Measurements from ENCODE around the gene ELAVL4.
"Not testable (repeated sequence)": the region's sequence is repeated elsewhere in the genome, so short reads cannot be mapped to it uniquely, and the experiment has no call there.

The ELAVL4 gene

GRCh38 chr1:50126927-50127715, 18.4 kb downstream of the ELAVL4 start:
- DNase-seq = no peak

- DNase-seq = no peak
These were observed 20.5 kb downstream of the ELAVL4 start for GRCh38 chr1:50129201-50129600.

- DNase-seq = no peak
These were observed 23.7 kb downstream of the ELAVL4 start for GRCh38 chr1:50132347-50132894.

GRCh38 chr1:50135716-50136115, 27.0 kb downstream of the ELAVL4 start:
- no peak for DNase-seq

- DNase-seq = no peak
These were observed 30.8 kb downstream of the ELAVL4 start for GRCh38 chr1:50139339-50140181.

GRCh38 chr1:50140182-50140447, 31.4 kb downstream of the ELAVL4 start:
- DNase-seq = no peak

GRCh38 chr1:50147191-50147850, 38.6 kb downstream of the ELAVL4 start:
- DNase-seq = no peak

- no peak for DNase-seq
These were observed 39.6 kb downstream of the ELAVL4 start for GRCh38 chr1:50148142-50148923.

GRCh38 chr1:50152236-50152635, 43.5 kb downstream of the ELAVL4 start:
- DNase-seq = no peak

GRCh38 chr1:50155541-50155940, 46.8 kb downstream of the ELAVL4 start:
- no peak for DNase-seq

GRCh38 chr1:50156241-50157010, 47.7 kb downstream of the ELAVL4 start:
- DNase-seq = no peak

- no peak for DNase-seq
These were observed 48.7 kb downstream of the ELAVL4 start for GRCh38 chr1:50157306-50157941.

GRCh38 chr1:50158421-50158820, 49.7 kb downstream of the ELAVL4 start:
- no peak for DNase-seq

- no peak for DNase-seq
These were observed 55.0 kb downstream of the ELAVL4 start for GRCh38 chr1:50163680-50164079.

- not testable (repeated sequence) for DNase-seq
These were observed 57.6 kb downstream of the ELAVL4 start for GRCh38 chr1:50166351-50166750.

GRCh38 chr1:50172299-50172698, 63.6 kb downstream of the ELAVL4 start:
- no peak for DNase-seq

GRCh38 chr1:50174101-50174500, 65.4 kb downstream of the ELAVL4 start:
- no peak for DNase-seq

- DNase-seq = no peak
These were observed 67.3 kb downstream of the ELAVL4 start for GRCh38 chr1:50175719-50176639.

- DNase-seq = no peak
These were observed 69.3 kb downstream of the ELAVL4 start for GRCh38 chr1:50177994-50178393.

- no peak for DNase-seq
These were observed 70.9 kb downstream of the ELAVL4 start for GRCh38 chr1:50179639-50180038.

Measured in CD4-positive, alpha-beta T cell treated with Interleukin-17A for 1 hour (primary cell).